CD4-positive, alpha-beta T cell treated with Interleukin-15 for 4 hours (primary cell): Measurements from ENCODE around the gene MAD1L1.
"Not testable (repeated sequence)": the region's sequence is repeated elsewhere in the genome, so short reads cannot be mapped to it uniquely, and the experiment has no call there.

Experiments
- DNase-seq: peaks from one replicate; pipeline ENCODE4 v3.0.0-alpha.2; 2020; ENCODE audit warnings: low spot score

The MAD1L1 gene

DNA sequence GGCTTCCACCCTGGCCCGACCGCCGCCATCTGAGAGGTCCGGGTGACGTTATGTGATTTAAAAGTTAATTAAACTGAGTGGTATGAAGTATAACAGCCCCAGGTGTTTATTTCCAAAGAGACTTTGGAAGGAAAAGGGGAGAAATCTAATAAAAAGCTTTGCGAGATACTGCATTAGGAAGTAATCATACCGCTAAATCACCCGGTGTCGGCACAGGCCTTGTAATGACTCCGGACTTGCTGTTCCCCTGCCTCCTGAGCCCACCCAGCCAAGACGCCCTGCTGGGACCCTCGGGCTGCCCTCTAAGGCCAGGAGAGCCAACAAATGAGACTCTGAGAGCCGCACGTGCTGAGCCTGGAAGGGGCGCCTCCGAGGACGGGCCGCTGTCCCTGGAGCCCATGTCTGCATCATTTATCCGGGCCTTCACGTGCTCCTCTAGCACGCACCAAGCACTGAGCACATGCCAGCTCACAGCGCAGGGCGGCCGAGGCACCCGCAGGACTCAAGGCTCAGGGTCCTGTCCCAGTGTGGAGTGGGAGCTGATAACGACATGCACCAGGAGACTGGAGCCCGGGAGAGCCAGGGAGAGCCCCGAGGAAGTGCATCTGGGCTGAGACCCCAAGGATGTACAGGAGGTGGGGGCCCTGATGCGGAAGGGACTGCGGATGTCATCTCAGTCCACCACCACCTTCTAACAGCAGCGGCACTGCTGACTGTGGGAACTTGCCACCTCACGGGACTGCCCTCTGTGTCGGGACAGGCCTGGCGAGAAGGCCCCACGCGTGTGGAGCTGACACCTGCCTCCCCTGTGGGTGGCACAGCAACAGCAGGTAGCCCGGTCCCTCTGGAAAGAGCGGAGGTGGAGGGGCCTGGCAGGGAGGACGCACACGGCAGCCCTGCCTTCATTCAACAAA lies 380.0 kb downstream of the MAD1L1 start:
- no peak for DNase-seq

DNA sequence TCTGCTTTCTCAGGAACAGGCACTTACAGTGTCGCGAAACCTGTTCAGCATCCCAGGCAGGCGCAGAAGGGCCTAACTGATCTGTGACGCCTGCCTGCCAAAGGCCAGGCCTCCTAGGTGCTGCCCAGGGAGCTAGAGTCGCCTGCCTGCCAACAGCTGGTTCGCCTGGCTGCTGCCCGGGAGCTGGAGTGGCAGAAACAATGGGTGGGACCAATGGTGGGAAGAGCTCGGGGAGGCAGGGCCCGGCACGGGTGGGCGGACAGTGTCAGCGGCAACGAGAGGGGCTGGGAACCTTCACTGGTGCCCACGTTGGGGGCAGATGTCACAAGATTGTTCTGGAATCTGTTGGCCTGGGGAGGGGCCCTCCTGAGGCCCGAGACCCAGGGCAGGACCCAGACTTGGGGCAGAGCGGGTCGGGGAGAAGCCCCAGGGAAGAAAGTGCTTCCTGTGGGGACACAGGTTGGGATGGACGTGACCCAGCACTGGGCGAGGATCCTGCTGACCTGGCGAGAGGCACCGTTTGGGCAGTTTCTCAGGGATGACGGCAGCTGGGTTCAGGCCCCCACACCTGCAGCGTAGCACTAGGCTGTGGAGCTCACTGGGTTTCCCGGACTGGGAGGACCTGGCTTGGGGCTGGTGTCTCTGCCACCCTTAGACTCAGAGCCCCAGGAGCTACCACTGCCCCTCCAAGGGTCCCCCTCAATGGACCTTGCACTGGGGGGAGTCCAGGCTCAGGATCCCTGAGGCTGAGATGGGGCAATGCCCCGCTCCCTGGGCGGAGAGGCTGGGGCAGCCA lies 380.8 kb downstream of the MAD1L1 start:
- DNase-seq: no peak

DNA sequence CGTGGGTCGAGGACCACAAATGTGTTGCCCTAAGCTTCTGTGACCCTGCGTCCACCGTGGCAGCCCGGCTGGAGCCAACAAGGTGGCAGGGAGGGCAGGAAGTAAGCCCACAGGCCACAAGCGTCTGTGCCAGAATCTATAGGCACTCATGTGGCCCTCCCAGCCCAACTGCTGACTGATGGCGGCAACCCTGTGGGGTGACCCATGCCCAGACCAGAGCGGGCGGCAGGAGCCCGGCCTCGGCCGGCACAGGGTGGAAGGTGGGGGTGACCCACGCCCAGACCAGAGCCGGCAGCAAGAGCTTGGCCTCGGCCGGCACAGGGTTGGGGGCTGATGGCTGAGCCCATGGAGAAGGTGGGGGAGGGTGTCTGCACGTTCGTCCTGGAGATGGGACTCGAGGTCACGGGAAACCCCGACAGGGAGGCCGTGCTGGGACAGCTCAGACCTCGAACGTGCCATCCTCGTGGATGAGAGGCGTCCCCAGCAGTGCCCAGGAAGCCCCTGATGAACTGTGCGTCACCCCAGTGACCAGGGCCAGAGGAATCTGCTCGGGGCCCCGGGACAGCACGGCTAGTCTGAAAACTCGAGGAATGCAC lies 381.7 kb downstream of the MAD1L1 start:
- no peak for DNase-seq

DNA sequence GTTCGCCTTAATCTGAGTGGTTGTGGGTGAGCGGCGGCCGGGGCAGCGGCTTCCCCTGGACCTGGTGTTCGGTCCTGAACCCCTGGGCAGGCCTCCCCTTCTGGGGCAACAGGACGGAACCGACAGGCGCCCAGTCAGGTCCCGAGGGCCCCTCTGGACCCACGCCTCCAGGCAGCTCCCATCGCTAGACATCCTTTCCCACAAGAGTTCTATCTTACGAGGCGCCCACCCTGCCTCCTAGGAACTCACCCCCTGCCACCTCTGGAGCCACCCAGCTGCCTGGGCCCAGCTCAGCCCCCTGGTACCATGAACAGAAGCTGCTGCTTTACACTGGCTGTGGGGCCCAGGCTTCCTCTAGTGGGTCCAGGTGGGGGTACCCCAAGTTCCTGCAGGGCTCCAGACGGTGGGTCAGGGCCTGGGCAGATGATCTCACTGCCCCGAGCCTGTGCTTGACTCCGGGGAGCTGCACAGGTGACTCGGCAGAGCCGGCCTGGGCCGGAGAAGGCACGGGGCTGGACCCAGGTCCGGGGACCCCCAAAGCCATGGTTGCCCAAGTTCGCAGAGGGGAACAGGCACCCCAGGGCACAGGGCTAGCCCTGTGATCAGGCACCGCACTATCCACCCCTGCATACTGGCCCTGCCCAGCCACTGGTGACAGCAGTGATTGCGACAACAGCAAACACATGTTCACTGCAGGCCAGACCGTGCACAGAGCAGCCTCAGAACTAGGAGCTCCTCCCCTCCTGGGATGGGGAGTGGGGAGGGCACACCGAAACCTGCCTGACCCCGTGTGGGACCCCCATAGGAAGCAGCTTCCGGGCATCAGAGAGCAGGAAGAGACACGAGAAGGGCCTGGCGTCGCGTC lies 382.4 kb downstream of the MAD1L1 start:
- no peak for DNase-seq

DNA sequence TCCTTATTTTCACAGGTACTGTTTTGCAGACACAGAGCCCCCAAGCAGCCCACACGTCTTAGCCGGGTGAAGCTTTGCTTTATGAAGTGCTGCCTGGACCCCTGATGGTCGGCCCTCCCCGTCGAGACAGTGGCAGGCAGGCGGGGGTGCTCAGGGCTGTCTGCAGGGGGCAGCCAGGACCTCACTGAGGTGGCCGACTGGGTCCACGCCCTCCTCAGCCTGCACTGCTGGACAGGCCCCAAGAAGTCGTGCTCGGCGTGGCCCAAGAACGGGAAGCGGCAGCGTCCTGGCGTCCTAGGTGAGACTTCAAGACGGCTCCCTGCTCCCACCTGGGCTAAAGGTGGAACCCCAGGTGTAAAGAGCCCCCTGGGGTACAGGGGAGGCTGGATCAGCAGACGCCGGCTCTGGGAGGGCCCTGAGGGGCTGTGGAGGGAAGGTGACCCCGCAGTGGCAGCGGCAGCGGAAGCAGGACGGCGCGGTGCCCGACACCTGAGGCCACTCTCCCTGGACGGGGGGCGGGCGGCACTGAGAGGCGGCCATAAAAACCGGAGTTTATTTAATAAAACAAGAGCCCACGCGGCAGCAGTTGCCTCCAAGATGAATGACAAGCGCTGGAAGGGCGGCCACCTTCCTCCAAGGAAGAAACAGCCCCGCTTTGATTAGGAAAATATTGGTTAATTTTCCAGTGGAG lies 383.2 kb downstream of the MAD1L1 start:
- no peak for DNase-seq

DNA sequence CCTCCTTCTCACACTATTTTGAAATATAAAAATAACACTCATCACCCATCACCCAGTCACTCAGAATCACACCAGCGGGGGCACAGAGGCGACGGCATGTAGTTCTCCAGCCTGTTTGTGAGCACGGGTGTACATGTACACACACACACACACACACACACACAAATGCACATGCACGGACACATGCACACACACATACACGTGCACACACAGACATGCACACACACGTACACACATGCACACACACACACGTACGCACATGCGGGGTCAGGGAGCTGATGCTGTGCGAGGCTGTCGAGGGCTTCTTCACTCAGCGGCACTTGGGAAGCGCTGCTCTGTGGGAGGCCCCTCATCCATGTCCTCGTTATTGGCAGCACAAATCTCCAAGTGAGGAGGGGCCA lies 383.8 kb downstream of the MAD1L1 start:
- DNase-seq: no peak

DNA sequence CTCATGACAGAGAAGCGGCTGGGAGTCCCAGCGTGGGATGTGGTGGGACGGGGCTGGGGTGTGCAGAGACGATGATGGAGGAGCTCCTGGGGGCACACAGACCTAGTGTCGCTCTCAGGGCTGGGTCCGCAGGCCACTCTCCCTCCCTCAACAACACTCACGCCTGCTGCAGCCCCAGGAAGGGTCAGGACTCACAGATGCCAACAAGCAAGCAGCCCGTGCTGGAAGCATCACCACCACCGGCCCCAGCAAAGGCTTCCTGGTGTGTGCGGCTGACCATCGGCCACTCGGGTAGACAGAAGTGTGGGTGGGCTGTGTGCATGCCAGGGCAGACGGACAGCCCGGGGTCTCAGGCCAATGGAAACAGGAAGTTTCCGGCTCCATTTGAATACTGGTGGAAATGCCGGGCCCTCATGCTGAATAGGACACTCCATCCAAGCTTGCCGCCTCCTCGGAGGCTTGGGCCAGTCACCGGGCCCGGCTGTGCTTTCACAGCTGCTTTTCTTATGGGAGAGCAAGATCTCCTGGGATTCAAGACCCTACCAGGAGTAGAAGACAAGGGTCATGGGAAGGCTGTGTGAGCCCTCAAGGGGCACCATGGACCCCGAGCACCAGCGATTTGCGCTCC lies 384.6 kb downstream of the MAD1L1 start:
- no peak for DNase-seq

DNA sequence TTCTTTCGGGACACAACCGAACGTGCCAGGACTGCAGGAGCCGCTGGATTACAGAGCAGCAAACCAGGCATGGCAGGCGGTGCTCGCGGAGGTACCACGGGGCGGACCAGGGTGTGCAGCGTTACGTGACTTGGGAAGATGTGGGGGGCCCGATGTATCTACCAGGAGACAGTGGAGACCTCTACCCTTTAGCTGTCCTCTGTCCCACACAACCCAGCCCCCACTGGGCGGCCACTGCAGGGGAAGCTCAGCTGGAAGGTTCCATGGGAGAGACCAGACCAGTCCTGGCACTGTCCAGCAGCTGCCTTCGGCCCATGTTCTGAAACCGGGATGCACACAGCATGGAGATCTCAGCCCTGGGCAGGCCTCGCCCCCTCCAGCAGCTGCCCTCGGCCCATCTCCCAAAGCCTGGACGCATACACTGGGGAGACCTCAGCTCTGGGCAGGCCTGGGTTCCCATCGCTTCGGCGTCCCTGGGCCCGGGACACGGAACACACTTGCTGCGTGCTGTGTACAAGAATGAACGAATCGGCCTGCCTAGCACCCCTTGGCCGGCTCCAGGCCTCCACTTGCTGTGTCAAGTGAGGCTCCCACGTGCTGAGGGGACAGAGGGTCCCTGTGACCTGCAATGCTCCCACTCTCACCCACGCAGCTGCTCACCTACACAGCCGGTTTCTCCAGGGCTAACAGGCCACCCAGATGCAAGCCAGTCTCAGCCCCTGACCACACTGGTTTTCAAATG lies 385.3 kb downstream of the MAD1L1 start:
- no peak for DNase-seq

DNA sequence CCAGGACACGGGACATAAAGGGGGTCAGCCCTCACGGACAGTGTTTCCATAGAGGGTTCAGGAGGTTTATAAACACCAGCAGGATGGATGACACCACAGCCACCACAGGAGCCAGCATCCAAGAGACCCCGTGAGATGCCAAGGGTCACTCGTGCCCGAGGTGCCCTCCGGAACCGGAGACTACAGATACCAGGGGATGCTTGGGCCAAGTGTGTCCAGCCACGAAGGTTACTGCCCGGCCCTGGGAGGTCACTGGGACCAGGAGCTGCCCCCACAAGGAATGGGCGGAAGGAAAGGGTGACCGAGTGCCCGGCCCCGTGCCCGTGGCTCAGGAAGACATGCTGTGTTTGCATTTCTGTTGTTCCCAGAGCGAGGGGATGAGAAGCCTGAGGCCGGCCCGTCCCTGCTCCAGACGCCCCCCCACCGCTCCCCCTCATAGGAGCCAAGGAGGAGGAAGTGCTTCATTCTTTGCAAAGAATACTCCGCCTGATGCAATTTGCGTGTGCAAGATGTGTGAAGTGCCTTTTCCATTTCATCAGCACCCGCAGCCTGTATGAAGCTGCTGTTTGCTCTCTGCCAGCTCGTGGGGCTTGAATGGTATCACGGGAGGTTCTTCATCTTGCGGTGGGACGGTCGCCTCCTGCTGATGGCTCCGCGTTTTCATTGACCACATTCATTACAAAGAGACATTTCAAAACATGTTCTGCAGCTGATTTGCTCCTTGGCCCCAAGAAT lies 386.2 kb downstream of the MAD1L1 start:
- DNase-seq: no peak

DNA sequence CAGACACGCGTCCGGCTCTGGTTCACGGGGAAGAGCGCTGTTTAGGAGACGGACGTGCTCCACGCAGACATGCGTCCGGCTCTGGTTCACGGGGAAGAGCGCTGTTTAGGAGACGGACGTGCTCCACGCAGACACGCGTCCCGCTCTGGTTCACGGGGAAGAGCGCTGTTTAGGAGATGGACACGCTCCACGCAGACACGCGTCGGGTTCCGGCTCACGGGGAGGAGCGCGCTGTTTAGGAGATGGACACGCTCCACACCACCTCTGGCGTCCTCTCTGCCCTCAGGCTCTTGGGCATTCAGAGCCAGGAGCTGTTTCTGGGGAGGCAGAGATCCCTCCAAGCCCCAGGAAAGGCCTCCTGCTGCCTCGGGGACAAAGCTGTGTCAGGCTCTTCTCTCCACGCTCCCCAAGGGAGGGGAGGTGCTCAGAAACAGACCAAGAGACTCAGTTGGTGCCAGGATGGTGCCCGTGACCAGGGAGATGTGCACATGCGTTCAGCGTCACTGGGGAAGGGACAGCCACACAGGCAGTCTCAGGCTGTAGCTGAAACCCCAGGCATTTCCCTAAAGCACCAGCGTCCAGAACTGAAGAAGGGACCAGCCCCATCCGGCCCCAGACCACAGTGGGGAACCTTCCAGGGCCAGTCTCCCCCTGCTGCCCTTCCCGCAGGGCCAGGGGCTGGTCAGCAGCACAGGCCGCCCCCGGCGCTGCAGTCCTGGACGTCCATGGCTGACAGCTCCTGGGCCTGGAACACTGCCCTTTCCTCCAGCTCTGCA lies 387.0 kb downstream of the MAD1L1 start:
- DNase-seq: no peak

DNA sequence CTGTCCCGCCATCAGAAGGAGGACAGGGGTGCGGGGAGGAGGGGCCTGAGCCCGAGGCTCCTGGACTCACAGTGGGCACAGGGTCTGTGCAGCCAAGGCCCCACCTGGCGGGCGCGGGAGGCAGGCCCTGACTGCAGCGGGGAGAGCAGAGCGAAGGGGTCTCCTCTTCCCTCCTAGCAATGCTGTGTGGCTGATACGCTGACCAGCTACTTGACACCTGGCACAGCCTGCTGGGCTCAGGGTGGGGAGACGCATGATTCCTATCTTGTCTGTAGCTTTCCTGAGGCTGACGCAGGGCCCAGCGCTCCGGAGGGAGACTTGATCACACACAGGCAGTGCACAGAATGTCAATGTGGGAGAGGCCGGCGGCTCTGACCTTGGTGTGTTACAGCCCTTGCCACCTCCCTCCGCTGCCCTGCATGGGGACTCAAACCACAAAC lies 387.8 kb downstream of the MAD1L1 start:
- DNase-seq: no peak

DNA sequence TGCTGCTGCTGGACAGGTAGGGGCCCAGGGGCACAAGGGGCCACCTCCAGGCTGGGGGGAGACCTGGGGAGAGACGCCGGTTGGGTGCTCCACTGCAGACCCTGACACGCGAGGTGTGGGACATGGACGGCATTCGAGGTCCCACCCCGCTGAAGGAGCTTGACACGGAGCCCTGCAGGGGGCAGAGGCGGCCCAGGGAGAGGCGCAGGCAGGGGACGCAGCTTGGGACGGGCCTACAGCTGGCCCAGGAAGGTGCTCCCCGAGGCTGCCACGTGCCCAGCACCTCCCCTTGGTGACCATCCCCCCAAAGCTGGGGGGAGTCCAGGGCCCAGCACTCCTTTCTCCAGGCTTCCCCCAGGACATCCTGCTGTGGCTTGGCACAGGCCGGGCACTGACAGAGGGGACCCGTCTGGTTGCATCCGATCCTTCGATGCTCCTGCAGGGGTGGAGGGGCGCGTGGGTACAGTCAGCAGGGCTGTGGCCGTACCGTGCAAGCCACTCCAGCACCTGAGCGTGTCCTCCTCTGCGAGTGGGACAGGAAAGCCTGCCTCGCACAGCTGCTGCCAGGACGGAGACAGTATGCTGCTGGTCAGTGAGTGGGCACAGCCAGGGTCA lies 388.3 kb downstream of the MAD1L1 start:
- DNase-seq: no peak

DNA sequence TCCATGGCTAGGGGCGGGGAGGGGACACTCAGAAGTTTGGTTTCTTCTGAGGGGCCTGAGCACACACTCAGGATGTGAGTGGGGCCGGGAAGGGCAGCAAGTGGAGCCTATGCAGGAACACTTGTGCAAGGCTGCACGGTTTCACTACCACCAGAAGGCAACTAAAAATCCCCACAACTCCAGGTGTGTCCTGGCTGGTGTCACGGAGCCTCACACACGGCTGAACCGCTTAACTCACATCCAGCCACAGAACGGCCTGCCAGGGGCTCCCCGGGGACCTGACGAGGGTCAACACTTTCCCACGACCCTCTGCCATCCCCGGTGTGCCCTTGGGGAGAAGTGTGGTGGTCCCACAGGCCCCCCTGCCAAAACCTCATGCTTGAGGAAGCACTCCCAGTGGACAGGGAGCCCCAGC lies 388.8 kb downstream of the MAD1L1 start:
- DNase-seq: no peak

DNA sequence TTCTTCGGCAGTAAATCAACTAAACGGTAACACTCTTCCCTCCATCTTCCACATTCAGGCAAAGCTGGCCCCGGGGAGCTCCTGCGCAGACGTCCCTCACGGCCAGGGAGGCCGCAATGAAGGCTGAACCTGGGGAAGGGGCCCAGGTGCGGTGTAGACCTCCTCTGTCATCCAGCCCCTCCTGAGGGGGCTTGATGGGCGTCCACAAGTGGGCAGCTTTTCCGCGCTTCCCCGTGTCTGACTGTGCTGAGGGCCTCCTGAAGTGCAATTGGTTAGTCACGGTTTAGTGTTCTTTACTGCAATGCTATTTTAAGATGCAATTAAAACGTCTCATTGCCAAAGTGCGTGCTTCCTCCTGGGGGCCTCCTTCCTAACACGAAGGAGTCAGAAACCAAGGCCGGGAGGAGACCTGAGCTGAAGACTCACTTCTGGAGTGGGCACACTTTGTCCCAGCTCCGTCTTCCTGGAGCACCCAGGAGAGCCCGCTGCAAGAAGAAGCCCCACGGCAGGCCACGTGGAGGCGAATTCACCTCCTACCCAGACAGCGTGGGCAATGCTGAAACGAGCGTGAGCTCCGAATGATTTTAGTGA lies 389.4 kb downstream of the MAD1L1 start:
- DNase-seq: no peak

DNA sequence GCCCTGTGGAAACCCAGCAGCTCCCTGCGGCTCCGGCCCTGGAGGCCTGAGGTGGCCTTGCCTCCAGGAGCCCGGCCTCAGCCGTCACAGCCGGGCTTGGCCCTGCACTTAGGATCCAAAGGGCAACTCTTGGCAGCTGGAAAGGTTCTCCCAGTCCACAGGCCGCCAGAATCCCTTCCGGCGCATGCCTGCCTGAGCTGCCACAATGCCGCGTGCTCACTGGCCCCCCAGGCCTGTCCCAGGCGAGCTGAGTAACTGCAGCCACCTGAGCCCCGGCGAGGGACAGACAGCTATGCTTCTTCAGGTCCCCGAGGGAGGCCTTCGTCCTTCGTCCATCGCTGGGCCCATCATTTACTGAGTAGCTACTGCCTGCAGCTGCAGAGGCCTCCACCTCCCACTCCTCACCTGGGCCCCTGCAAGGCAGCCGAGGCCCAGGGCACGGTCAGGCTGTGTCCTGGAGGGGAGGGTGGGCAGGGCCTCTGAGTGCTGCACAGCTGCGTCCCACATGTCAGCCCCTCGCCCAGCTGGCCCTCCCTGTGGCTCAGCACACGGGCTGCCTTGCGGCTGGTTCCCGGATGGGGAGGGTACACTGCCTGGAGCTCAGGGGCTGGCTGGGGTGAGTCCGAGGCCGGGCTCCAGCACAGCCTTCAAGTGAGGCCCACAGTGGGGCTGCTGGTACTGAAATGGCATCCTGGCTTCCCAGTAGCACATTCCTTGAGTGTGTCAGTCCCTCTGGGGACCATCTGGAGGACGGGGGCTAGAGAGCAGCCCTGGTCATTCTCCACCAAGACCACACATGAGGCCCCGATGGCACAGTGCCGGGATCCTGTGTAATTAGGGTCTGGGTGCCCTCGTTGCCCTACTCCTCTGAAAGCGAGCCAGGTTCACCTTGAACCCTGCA lies 390.2 kb downstream of the MAD1L1 start:
- DNase-seq: no peak

DNA sequence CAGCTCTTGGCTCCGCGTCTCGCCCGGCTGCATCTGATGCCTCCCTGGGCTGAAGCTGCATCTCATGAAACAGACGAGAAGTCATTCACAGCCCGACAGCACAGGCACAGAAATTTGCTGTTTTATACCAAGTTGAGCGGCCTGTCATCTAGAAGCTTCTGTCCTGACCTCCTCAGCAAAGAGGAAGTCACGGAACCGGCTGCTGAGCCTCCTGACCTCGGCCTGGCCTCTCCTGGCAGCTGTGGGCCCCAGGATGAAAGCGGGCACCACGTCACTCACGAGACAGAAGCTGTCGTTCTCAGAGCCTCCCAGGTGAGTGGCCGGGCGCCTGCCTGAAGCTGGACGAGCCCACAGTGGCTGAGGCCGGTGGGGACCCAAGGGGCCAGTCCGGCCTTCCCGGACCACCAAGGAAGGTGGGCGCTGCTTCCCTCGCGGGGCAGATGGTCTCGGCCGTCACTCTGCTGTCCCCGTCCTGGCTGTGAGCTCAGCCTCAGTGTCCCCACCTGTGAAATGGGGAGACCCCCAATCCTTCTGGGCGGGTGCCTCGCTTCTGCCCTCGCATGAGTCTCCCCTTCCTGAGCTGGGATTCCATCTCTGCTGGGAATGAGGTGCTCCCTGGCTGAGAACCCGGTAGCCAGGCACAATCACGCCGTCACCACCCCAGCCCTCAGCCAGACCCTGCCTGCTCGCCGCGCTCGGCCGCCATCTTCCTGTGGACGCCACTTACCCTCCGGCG lies 391.3 kb downstream of the MAD1L1 start:
- DNase-seq: not testable (repeated sequence)
